ENCODE results near the gene SLC26A6. TPM values are rescaled to one million over a fixed set of nuclear protein-coding genes. Genes with fewer than 3 reads are reported as not detected.
A peak's percentile ranks its signal among the peaks of the same experiment; 100 is the strongest.

Gene SLC26A6
- total RNA-seq, 4 donors from 2014 or later: 13.8 to 26.4 (median 15.9) TPM

- DNase-seq (ENCODE audit: low spot score in 2 of 2): peak in 1 of 2 donors; percentile 36
- H3K36me3 ChIP-seq: peaks cover 0 to 37% (median 0%) of the 10 kb centered on the region in 3 donors
- H3K27me3 ChIP-seq: no peaks in the 10 kb centered on the region
- TF ChIP-seq POLR2A (IDR thresholded peaks at IDR 0.05) (no peak), EP300 (IDR thresholded peaks at IDR 0.05) (no peak), CTCF (IDR thresholded peaks at IDR 0.05) (no peak)
- peaks cover 0 to 27% (median 19%) of the 10 kb centered on the region in 4 donors for H3K4me1 ChIP-seq
- H3K27ac ChIP-seq: peak overlapping the region; percentile 10 to 92 (median 76)
- no peaks in the 10 kb centered on the region for H3K9me3 ChIP-seq
- 3 to 9% methylated on average over 7 to 28 of the region's 30 CpGs for WGBS, 2 donors
- peak overlapping the region; percentile 68 to 88 (median 80) for H3K4me3 ChIP-seq
Observed at GRCh38 chr3:48634661-48635221, 520 bp downstream of the SLC26A6 start.

- Histone ChIP-seq H3K36me3 (peaks cover 0 to 45% (median 0%) of the 10 kb centered on the region in 3 donors), H3K27ac (peak overlapping the region in 1 of 4 donors; percentile 75), H3K4me3 (no peak overlapping the region), H3K9me3 (no peaks in the 10 kb centered on the region), H3K4me1 (peaks cover 0 to 27% (median 19%) of the 10 kb centered on the region in 4 donors), H3K27me3 (no peaks in the 10 kb centered on the region)
- WGBS, 2 donors: 82 to 84% methylated on average over 2 of the region's 2 CpGs
- no peak for DNase-seq (ENCODE audit: low spot score in 2 of 2)
- TF ChIP-seq POLR2A (IDR thresholded peaks at IDR 0.05) (no peak), CTCF (IDR thresholded peaks at IDR 0.05) (no peak), EP300 (IDR thresholded peaks at IDR 0.05) (no peak)
Observed at GRCh38 chr3:48633743-48634142, 1.5 kb downstream of the SLC26A6 start.

GRCh38 chr3:48633256-48633655 lies 2.0 kb downstream of the SLC26A6 start:
- 91 to 95% methylated on average over 15 of the region's 15 CpGs for WGBS, 2 donors
- Histone ChIP-seq H3K4me3 (no peak overlapping the region), H3K27me3 (no peaks in the 10 kb centered on the region), H3K36me3 (peaks cover 0 to 50% (median 0%) of the 10 kb centered on the region in 3 donors), H3K4me1 (peaks cover 0 to 27% (median 19%) of the 10 kb centered on the region in 4 donors), H3K27ac (no peak overlapping the region), H3K9me3 (no peaks in the 10 kb centered on the region)
- no peak for TF ChIP-seq CTCF (IDR thresholded peaks at IDR 0.05)
- no peak for TF ChIP-seq EP300 (IDR thresholded peaks at IDR 0.05)
- no peak for TF ChIP-seq POLR2A (IDR thresholded peaks at IDR 0.05)
- no peak for DNase-seq (ENCODE audit: low spot score in 2 of 2)

- H3K4me3 ChIP-seq: no peak overlapping the region
- peaks cover 0 to 27% (median 19%) of the 10 kb centered on the region in 4 donors for H3K4me1 ChIP-seq
- H3K27me3 ChIP-seq: no peaks in the 10 kb centered on the region
- no peak for DNase-seq (ENCODE audit: low spot score in 2 of 2)
- peaks cover 0 to 65% (median 0%) of the 10 kb centered on the region in 3 donors for H3K36me3 ChIP-seq
- TF ChIP-seq EP300 (IDR thresholded peaks at IDR 0.05) (no peak), CTCF (IDR thresholded peaks at IDR 0.05) (no peak), POLR2A (IDR thresholded peaks at IDR 0.05) (no peak)
- no peak overlapping the region for H3K27ac ChIP-seq
- WGBS, 2 donors: 85 to 90% methylated on average over 22 of the region's 22 CpGs
- no peaks in the 10 kb centered on the region for H3K9me3 ChIP-seq
Observed at GRCh38 chr3:48631516-48632448, 3.5 kb downstream of the SLC26A6 start.

GRCh38 chr3:48630833-48631232 lies 4.4 kb downstream of the SLC26A6 start:
- H3K27me3 ChIP-seq: no peaks in the 10 kb centered on the region
- WGBS, 2 donors: 80 to 92% methylated on average over 12 of the region's 12 CpGs
- peaks cover 0 to 74% (median 0%) of the 10 kb centered on the region in 3 donors for H3K36me3 ChIP-seq
- no peaks in the 10 kb centered on the region for H3K9me3 ChIP-seq
- no peak for DNase-seq (ENCODE audit: low spot score in 2 of 2)
- TF ChIP-seq CTCF (IDR thresholded peaks at IDR 0.05) (no peak), EP300 (IDR thresholded peaks at IDR 0.05) (no peak), POLR2A (IDR thresholded peaks at IDR 0.05) (no peak)
- no peak overlapping the region for H3K27ac ChIP-seq
- H3K4me1 ChIP-seq: peaks cover 0 to 18% (median 13%) of the 10 kb centered on the region in 4 donors
- H3K4me3 ChIP-seq: no peak overlapping the region

All from tibial nerve (tissue), 4 donors.